Activated CD8-positive, alpha-beta memory T cell treated with anti-CD3 and anti-CD28 coated beads, Interleukin-2, amount 50 U/mL, for 4 hours (primary cell): ENCODE data around the gene HIRIP3.
"Not testable (repeated sequence)": the region's sequence is repeated elsewhere in the genome, so short reads cannot be mapped to it uniquely, and the experiment has no call there.

Experiments used
- DNase-seq: peaks from one replicate; pipeline ENCODE4 v3.0.0-alpha.2; 2020

The HIRIP3 gene

GRCh38 chr16:29982560-29983419 is 12.6 kb downstream of the HIRIP3 start:
- DNase-seq: no peak

GRCh38 chr16:29978564-29979270 is 16.7 kb downstream of the HIRIP3 start:
- DNase-seq: no peak

GRCh38 chr16:29978081-29978480 is 17.3 kb downstream of the HIRIP3 start:
- DNase-seq: no peak

GRCh38 chr16:29977063-29977825 is 18.2 kb downstream of the HIRIP3 start:
- DNase-seq: no peak

- DNase-seq: no peak
Observed at GRCh38 chr16:29975811-29976511, 19.5 kb downstream of the HIRIP3 start.

- DNase-seq: no peak
Observed at GRCh38 chr16:29975134-29975538, 20.3 kb downstream of the HIRIP3 start.

GRCh38 chr16:29974291-29975133 is 20.9 kb downstream of the HIRIP3 start:
- DNase-seq: no peak

- peak; percentile 93 for DNase-seq
Observed at GRCh38 chr16:29973384-29974246, 21.8 kb downstream of the HIRIP3 start, which contains the start of gene TAOK2. Gene TAOK2, plus strand, starts transcription at chr16:29973868. Its CDS starts 3,905 bp downstream, at chr16:29977773.

- DNase-seq: no peak
Observed at GRCh38 chr16:29972992-29973383, 22.4 kb downstream of the HIRIP3 start.

GRCh38 chr16:29972500-29972899 is 22.9 kb downstream of the HIRIP3 start:
- no peak for DNase-seq

- no peak for DNase-seq
Observed at GRCh38 chr16:29971304-29971703, 24.1 kb downstream of the HIRIP3 start.

GRCh38 chr16:29968205-29968604 is 27.2 kb downstream of the HIRIP3 start:
- no peak for DNase-seq

- DNase-seq: no peak
Observed at GRCh38 chr16:29963021-29963743, 32.2 kb downstream of the HIRIP3 start.

- DNase-seq: no peak
Observed at GRCh38 chr16:29962344-29962994, 32.9 kb downstream of the HIRIP3 start.

GRCh38 chr16:29961479-29962343 is 33.7 kb downstream of the HIRIP3 start, which contains the start of gene TMEM219:
Gene TMEM219, plus strand, starts transcription at chr16:29962079. Its CDS starts 1,065 bp downstream, at chr16:29963144.
- peak; percentile 95 for DNase-seq

GRCh38 chr16:29961127-29961478 is 34.3 kb downstream of the HIRIP3 start:
- DNase-seq: no peak

GRCh38 chr16:29959821-29960220 is 35.6 kb downstream of the HIRIP3 start:
- DNase-seq: not testable (repeated sequence)

- DNase-seq: no peak
Observed at GRCh38 chr16:29959293-29959692, 36.1 kb downstream of the HIRIP3 start.
